HepG2 (cell line): Measurements from ENCODE around the gene SPIB. TPM values are rescaled to one million over a fixed set of nuclear protein-coding genes. Genes with fewer than 3 reads are reported as not detected.

Source experiments
- ARNT2 ChIP-seq: sonication (generic); formaldehyde crosslinking; IDR thresholded peaks from 2 replicates; pipeline ENCODE4 v1.8.0; 2022; ENCODE audit warnings: mild to moderate bottlenecking, low read depth, missing genetic modification reagents, moderate library complexity
- CENPX ChIP-seq: sonication (generic); formaldehyde crosslinking; IDR thresholded peaks from 2 replicates; pipeline ENCODE4 v1.9.0; 2021; ENCODE audit warnings: mild to moderate bottlenecking, missing genetic modification reagents, moderate library complexity
- EP300 ChIP-seq, 3 experiments: sonication (generic) in 1 of 3; formaldehyde crosslinking in 1 of 3; IDR thresholded peaks; 2 replicates each; pipeline versions ENCODE4 v1.5.1 to v1.6.1; 2011 to 2020; ENCODE audit warnings: low read depth in 2 of 3, low read length in 2 of 3, borderline replicate concordance in 1 of 3, improper control_type of control experiment in 1 of 3, mild to moderate bottlenecking in 1 of 3, missing genetic modification reagents in 1 of 3, moderate library complexity in 1 of 3
- FOXK1 ChIP-seq: sonication (generic); formaldehyde crosslinking; IDR thresholded peaks from 2 replicates; pipeline ENCODE4 v1.4.0; 2020; ENCODE audit warnings: low read depth, missing genetic modification reagents, borderline replicate concordance
- FOXM1 ChIP-seq: sonication (generic); formaldehyde crosslinking; IDR thresholded peaks from 2 replicates; pipeline ENCODE4 v1.5.0; 2020; ENCODE audit warnings: missing genetic modification reagents
- GABPB1 ChIP-seq: IDR thresholded peaks from 2 replicates; pipeline ENCODE4 v1.6.1; 2016; ENCODE audit warnings: mild to moderate bottlenecking, missing genetic modification reagents, moderate library complexity, missing compliant biosample characterization
- HNF4A ChIP-seq: sonication (generic); formaldehyde crosslinking; IDR thresholded peaks from 2 replicates; pipeline ENCODE4 v1.4.0; 2020; ENCODE audit warnings: missing genetic modification reagents
- KAT2B ChIP-seq: fragments of 150-350 bp; IDR thresholded peaks from 2 replicates; pipeline ENCODE4 v1.6.1; 2014; ENCODE audit warnings: low read depth, low read length, borderline replicate concordance
- MAX ChIP-seq: IDR thresholded peaks from 2 replicates; pipeline ENCODE4 v1.6.1; 2012; ENCODE audit warnings: inconsistent platforms
- MLLT10 ChIP-seq: sonication (generic); formaldehyde crosslinking; IDR thresholded peaks from 2 replicates; pipeline ENCODE4 v1.4.0; 2020; ENCODE audit warnings: missing genetic modification reagents
- PHF20 ChIP-seq: sonication (generic); formaldehyde crosslinking; IDR thresholded peaks from 2 replicates; pipeline ENCODE4 v1.5.0; 2020; ENCODE audit warnings: mild to moderate bottlenecking, missing genetic modification reagents
- REL ChIP-seq: sonication (generic); formaldehyde crosslinking; conservative IDR thresholded peaks from 2 replicates; pipeline ENCODE4 v1.8.0; 2022; ENCODE audit warnings: mild to moderate bottlenecking, missing genetic modification reagents, moderate library complexity
- SATB2 ChIP-seq: sonication (generic); formaldehyde crosslinking; IDR thresholded peaks from 2 replicates; pipeline ENCODE4 v1.5.0; 2020; ENCODE audit warnings: missing genetic modification reagents
- SKIL ChIP-seq: sonication (generic); formaldehyde crosslinking; IDR thresholded peaks from 2 replicates; pipeline ENCODE4 v1.8.0; 2022; ENCODE audit warnings: missing genetic modification reagents, mild to moderate bottlenecking, moderate library complexity, borderline replicate concordance
- SUZ12 ChIP-seq: fragments of 150-350 bp; IDR thresholded peaks from 2 replicates; pipeline ENCODE4 v1.6.1; 2014; ENCODE audit warnings: low read depth, low read length
- ZNF136 ChIP-seq: sonication (generic); formaldehyde crosslinking; IDR thresholded peaks from 2 replicates; pipeline ENCODE4 v1.8.1; 2022; ENCODE audit warnings: low read depth, mild to moderate bottlenecking, moderate library complexity, missing genetic modification reagents
- ZNF264 ChIP-seq: sonication (generic); formaldehyde crosslinking; IDR thresholded peaks from 2 replicates; pipeline ENCODE4 v1.4.0; 2020; ENCODE audit warnings: missing genetic modification reagents
- ZNF280B ChIP-seq: sonication (generic); formaldehyde crosslinking; IDR thresholded peaks from 2 replicates; pipeline ENCODE4 v1.5.0; 2020; ENCODE audit warnings: missing genetic modification reagents, mild to moderate bottlenecking, borderline replicate concordance
- ZNF749 ChIP-seq: sonication (generic); formaldehyde crosslinking; IDR thresholded peaks from 2 replicates; pipeline ENCODE4 v1.8.0; 2022; ENCODE audit warnings: mild to moderate bottlenecking, missing genetic modification reagents, moderate library complexity, borderline replicate concordance
- polyA plus RNA-seq, 8 experiments: library from polyadenylated mRNA; depleted of rRNA in 3 of 8; stranded (reverse) in 7 of 8; unstranded in 1 of 8; fragments of >200 nt; fragmentation: Illumina TruSeq in 4 of 8; extraction: Trizol in 4 of 8; gene quantifications; 2 replicates each; pipeline versions ENCODE4 v1.2.1 to v1.2.3, GENCODE V29; 2011 to 2016; ENCODE audit warnings: low read depth in 4 of 8, missing spikeins in 1 of 8, mixed read lengths in 1 of 8; ENCODE audit not compliant: insufficient read depth in 1 of 8
- total RNA-seq, 5 experiments: library from RNA; depleted of rRNA; stranded (reverse); fragments of >200 nt; fragmentation: Illumina TruSeq; extraction: Trizol; gene quantifications; 2 replicates each; pipeline ENCODE4 v1.2.3, GENCODE V29; 2016; ENCODE audit warnings: low read depth in 1 of 5
- TF ChIP-seq, protein P1 (sequence below): IDR thresholded peaks from 2 replicates; pipeline ENCODE4 v1.6.1; 2016; ENCODE audit warnings: mild to moderate bottlenecking
- TF ChIP-seq, protein P2 (sequence below): sonication (generic); formaldehyde crosslinking; IDR thresholded peaks from 2 replicates; pipeline ENCODE4 v1.5.1; 2020; ENCODE audit warnings: mild to moderate bottlenecking, missing genetic modification reagents, moderate library complexity

SPIB gene
- total and polyA plus RNA-seq, 2 of the 13 experiments (the other 11 are each of a cell fraction or from before 2014, with no cell fraction given) = 0.04 TPM; not detected in 1

DNA sequence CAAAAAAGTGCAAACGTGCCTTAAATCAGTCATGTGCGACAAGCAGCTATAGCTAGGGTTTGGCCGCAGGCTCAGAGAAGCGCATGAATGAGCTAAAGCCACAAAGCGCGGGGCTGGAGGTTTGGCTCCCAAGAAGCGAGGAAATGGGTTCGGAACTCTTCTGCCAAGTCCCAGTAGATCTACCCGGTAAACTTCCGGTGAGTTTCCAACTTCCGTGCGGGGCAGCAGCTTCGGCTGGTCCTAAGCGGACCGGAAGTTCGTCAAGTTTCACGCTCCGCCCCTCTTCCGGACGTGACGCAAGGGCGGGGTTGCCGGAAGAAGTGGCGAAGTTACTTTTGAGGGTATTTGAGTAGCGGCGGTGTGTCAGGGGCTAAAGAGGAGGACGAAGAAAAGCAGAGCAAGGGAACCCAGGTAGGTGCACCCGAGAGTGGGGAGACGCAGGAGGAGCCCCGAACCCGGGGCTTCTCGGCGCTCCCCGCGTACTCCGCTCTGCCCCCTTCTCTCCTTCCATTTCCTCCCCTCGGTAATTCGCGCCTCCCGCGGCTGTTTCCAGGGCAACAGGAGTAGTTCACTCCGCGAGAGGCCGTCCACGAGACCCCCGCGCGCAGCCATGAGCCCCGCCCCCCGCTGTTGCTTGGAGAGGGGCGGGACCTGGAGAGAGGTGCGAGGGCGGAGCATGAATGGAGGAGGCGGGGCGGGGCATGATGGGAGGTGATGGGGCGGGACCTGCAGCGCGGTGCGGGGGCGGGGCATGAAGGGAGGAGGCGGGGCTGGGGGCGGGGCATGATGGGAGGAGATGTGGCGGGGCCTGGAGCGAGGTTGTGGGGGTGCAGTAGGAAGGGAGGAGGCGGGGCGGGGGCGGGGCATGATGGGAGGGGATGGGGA is 42.3 kb upstream of the SPIB start, which contains the start of gene NR1H2 (continued):
- no peak; the same call in 1 of the 2 replicates for TF ChIP-seq ZNF280B (CRISPR knock-in tag)
- TF ChIP-seq, protein P1, sequence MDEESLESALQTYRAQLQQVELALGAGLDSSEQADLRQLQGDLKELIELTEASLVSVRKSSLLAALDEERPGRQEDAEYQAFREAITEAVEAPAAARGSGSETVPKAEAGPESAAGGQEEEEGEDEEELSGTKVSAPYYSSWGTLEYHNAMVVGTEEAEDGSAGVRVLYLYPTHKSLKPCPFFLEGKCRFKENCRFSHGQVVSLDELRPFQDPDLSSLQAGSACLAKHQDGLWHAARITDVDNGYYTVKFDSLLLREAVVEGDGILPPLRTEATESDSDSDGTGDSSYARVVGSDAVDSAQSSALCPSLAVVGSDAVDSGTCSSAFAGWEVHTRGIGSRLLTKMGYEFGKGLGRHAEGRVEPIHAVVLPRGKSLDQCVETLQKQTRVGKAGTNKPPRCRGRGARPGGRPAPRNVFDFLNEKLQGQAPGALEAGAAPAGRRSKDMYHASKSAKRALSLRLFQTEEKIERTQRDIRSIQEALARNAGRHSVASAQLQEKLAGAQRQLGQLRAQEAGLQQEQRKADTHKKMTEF = peak; percentile 83
- 0 out of 2 replicates have a peak, but pooled peaks have one; percentile 17 for TF ChIP-seq HNF4A (CRISPR knock-in tag)
- peak; percentile 91 for TF ChIP-seq FOXK1
- TF ChIP-seq PHF20 (CRISPR knock-in tag) = peak; percentile 98
- TF ChIP-seq SATB2 (CRISPR knock-in tag) = no peak
- TF ChIP-seq GABPB1 (CRISPR knock-in tag) = peak; percentile 100
- no peak for TF ChIP-seq ZNF264
- no peak for TF ChIP-seq KAT2B
- TF ChIP-seq FOXM1 = no peak
- TF ChIP-seq MLLT10 (CRISPR knock-in tag) = no peak
- TF ChIP-seq, protein P2, sequence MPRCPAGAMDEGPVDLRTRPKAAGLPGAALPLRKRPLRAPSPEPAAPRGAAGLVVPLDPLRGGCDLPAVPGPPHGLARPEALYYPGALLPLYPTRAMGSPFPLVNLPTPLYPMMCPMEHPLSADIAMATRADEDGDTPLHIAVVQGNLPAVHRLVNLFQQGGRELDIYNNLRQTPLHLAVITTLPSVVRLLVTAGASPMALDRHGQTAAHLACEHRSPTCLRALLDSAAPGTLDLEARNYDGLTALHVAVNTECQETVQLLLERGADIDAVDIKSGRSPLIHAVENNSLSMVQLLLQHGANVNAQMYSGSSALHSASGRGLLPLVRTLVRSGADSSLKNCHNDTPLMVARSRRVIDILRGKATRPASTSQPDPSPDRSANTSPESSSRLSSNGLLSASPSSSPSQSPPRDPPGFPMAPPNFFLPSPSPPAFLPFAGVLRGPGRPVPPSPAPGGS (CRISPR knock-in tag) = no peak
- TF ChIP-seq SKIL = no peak
- no peak for TF ChIP-seq ZNF749
- no peak for TF ChIP-seq ZNF136
- no peak for TF ChIP-seq EP300 (IDR thresholded peaks at IDR 0.05; ENCODE audit: low read depth in 2 of 2, low read length in 2 of 2)
- no peak for TF ChIP-seq EP300 (CRISPR knock-in tag; IDR thresholded peaks at IDR 0.05; ENCODE audit: borderline replicate concordance)
- peak; percentile 71 for TF ChIP-seq MAX
- TF ChIP-seq REL (CRISPR knock-in tag) = no peak; the same call in 1 of the 2 replicates
- no peak for TF ChIP-seq CENPX
- TF ChIP-seq SUZ12 = no peak
- no peak; the same call in 1 of the 2 replicates for TF ChIP-seq ARNT2 (CRISPR knock-in tag)
